Stimulated activated CD8-positive, alpha-beta memory T cell treated with anti-CD3 and anti-CD28 coated beads, Interleukin-12 subunit alpha, Interleukin-12 subunit beta, amount 100 ng/mL, for 24 hours (primary cell): ENCODE data around the gene PKD2L2.
"Not testable (repeated sequence)": the region's sequence is repeated elsewhere in the genome, so short reads cannot be mapped to it uniquely, and the experiment has no call there.

ENCODE experiments used
- DNase-seq: peaks from one replicate; pipeline ENCODE4 v3.0.0-alpha.2; 2020; ENCODE audit errors: extremely low read depth

Gene PKD2L2

DNA sequence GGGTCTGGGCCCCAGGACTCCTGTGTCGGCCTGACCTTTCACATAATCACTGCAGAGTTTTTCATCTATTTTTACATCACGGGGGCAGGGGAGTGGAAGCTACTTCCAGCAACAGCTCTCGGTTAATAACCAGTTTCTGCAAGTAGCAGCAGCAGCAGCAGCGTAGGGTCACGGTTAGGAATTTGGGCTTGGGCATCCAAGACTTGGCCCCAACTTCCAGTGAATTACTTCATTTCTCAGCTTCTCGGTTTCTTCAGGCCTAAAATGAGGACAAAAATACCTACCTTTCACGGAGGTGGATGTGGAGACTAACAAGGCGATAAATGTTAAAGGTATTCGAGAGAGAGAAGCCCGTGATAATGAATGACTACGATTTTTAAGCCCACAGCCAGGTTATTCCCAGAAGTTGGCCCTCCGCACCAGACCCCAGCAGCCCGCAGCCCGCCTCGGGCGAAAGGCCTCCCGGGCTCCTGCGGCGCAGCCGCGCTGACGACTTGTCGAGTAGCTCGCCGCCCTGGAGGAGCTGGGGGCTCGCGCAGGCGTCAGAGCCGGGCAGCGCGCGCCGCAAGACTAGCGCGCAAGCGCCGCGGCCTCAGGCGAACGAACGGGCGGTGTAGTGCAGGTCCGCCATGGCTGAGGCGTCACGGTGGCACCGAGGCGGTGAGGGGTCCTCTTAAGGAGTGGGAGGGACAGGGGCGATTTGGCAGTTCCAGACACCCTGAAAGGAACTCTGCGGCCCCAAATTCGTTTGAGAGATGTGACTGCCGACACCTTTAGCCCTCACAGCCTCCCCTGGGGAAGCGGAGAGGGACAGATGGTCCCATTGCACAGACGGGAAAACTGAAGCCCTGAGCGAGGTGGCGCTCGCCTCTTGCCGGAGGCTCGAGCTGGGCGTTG, at the start of gene PKD2L2:
TSS of gene PKD2L2 (plus strand) at position 595 of the 897 bp plus-strand sequence. CDS start at position 630, 35 bp downstream.
- peak; percentile 65 for DNase-seq

DNA sequence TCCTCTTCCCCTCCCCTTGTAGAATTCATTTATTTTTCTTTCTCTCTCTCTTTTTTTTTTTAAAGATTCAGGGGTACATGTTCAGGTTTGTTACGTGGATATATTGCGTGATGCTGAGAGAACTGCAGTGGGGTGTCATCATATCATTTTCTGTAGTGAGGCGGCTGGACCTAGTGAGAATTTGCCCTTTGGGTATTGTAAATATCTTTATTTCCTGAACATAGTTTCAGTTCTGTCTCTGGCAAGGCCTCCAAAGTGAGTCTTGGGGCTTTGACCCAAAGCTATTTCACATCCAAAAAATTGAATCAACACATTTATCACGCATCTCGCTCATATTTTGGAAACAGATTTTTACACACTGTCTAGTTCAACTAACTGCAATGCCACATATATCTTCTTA, 47.0 kb upstream of the PKD2L2 start:
- DNase-seq, result no peak

DNA sequence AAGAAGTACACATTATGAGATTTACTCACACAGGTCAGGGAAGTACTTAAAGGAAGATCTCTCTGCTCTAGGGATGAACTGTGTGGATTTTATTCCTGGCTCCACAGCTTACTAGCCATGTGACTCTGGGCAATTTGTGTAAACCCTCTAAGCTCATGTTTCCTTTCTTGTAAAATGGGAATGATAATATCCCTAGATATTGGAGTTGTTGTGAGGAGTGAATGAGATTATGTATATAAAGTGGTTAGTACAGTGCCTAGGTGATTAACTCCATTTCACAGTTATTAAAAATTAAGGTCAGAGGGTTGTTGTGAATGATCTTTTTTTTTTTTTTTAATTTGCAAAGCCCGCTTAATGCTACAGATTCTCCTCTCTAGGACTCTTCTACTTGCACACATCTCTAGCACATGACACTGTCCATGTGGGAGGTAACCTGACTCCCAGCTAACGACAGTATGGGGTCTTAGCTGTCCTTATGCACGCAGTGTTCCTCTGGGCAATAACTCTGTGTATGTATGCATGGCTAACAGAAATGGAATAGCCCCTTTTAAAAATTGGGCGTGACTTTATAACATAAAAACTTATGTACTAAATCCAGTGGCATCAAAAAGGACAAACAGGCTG, 45.5 kb upstream of the PKD2L2 start:
- DNase-seq, result no peak

DNA sequence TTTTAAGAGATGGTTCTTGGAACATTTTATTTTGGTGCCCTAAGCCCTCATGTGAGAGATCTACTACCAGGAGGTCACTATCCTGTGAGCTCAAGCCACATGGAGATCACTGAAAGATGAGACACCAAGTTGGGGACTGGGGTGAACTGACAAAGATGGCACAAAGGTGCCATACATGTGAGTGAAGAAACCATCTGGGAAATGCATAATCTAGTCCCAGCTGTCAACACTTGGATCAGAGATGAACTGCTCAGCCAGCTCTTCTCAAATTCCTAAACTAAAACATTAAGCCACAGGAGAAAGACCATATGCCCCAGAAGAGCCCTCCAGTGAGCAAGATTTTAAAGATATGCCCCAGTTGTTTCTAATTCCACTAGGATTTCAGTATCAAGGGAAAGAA, 43.8 kb upstream of the PKD2L2 start:
- no peak for DNase-seq

DNA sequence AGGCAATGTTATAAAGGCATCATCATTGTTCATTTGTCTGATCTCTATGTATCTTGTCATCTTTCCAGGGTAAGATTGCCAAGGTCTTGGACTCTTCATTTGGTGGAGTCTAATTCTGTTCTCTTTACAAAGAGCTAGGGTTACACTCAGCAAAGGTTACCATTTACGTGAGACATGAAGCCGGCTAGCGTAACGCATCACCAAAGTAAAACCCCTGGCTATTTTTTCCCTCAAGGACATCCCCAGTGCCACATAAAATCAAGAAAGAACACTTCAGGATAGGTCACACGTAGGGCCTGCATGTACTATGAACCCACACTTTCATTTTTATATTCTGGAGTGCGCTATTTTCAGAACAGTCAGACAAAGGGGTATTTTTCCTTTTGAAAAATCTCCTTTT, 41.6 kb upstream of the PKD2L2 start:
- DNase-seq, result no peak

DNA sequence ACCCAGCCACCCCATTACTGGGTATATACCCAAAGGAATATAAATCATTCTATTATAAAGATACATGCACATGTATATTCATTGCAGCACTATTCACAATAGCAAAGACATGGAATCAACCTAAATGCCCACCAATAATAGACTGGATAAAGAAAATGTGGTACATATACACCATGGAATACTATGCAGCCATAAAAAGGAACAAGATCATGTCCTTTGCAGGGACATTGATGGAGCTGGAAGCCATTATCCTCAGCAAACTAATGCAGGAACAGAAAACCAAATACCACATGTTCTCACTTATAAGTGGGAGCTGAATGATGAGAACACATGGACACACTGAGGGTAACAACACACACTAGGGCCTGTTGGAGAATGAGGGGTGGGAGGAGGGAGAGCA, 36.1 kb upstream of the PKD2L2 start:
- not testable (repeated sequence) for DNase-seq

DNA sequence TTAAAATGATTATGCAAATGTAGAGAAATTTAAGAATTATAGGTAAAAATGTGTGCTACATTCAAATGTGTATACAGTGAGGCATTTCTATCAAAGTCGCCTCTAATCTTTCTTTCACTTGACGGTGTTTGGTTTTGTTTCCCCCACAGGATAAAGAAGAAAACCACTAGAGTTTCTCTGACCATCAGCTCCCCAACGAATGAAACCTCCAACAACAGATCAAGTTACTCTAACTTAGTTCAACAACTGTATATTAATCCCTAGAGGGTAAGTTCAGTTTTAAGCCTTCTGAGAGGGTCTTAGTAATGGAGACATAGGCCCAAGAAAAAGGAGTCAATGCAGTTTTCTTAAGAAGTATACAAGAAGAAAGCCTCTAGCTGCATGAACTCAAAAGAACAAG, 33.1 kb upstream of the PKD2L2 start:
- no peak for DNase-seq

DNA sequence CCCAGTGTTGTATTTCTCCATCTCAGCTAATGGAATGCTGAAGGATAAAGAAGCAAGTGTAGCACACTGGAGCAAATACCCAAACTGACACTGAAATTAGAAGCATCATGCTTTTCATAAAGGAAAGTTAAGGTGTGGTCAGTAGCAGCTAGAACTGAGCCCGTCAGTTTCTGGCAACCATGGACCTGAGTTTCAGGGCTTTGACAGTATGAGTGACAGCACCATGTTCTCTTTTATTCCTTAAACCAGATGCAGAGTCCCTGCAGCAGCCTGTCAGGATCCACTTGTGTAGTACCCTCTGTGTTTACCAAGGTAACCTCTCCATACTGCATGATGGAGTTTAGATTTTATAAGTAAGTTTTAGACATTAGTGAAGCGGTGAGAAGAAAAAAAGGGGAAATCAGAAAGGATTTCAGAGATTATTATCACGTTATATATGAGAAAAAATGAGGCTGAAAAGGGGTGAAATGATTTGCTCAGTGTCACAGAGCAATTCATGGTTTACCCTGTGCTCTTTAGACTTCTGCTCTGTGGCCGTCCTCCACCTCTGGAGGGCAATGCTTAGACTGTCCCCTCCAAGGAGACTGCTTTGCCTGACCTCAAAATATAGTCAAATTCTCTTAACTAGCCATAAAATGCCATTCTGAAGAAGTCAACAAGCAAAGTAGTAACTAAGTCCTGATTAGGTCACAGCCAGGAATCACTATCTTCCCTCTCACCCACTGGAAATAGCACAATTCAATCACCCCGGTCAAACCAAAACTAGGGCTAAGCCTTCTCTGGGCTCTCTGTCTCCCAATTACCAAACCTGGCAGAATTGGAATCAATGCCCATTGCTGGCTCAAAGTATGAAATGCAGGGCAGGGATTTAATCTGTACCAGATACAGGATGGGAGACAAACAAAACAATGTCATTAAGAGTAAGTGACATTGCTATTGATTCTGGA, 32.1 kb upstream of the PKD2L2 start:
- no peak for DNase-seq

DNA sequence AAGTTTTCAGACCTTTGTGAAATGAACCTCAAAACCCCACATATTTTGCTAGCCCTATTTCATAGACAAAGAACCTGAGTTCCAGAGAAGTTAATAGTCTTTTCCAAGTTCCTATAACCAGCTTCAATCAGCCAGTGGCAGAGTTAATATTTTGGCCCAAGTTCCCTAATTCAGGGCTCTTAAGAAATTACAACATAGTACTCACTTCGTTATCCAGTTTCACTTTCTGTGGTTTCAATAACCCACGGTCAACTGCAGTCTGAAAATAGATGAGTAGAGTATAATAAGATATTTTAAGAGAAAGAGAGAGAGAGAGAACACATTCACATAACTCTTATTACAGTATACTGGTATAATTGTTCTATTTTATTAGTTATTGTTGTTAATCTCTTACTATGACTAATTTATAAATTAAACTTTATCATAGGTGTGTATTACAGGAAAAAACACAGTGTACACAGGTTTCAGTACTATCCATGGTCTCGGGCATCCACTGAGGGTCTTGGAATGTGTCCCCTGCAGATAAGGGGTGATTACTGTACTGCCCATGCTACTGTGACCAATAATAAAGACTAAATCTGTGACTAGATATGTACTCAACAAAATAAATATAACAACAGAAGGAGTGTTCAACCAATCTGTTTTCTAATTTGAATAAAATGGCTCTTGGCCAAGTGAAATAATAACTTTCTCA, 30.9 kb upstream of the PKD2L2 start:
- no peak for DNase-seq

DNA sequence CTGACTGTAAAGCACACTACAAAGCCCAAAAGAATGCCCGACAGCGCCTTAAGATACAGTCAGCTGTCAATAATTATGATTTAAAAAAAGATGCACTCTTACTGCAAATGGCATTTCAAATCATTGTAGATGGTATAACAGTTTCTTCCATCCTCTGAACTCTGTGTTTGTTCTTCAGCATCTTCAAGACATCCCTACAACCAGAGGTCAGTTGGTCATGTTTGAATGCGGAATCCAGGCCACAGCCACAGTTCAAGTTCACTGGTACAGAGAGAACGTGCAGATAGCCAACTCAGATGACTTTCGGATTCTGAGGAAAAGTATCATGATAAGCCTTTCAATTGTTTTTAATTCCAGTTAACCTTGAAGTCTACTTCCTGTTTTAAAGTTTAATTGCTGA, 30.3 kb upstream of the PKD2L2 start:
- no peak for DNase-seq

DNA sequence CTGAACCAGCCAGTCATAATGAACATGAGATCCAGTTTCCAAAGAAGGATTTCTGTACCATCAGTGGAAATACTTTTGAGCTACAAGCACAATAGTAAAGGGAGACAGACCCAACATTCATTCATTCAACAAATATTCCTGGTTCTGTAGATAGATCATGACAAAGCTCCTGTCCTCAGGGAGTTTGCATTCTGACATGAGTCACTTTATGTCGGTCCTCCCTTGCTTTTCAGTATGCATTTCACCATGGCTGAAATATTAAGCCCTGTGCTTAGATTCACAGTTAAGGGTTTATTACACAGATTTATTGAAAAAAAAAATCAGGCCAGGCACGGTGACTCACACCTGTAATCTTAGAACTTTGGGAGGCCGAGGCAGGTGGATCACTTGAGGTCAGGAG, 27.0 kb upstream of the PKD2L2 start:
- no peak for DNase-seq

DNA sequence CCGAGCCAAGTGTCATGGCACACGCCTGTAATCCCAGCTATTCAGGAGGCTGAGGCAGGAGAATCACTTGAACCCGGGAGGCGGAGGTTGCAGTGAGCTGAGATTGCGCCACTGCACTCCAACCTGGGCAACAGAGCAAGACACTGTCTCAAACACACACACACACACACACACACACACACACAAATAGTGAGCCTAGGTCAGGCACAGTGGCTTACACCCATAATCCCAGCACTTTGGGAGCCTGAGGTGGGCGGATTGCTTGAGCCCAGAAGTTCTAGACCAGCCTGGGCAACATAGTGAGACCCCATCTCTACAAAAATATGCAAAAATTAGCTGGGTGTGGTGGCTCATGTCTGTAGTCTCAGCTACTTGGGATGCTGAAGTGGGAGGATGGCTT, 25.6 kb upstream of the PKD2L2 start:
- DNase-seq, result not testable (repeated sequence)

DNA sequence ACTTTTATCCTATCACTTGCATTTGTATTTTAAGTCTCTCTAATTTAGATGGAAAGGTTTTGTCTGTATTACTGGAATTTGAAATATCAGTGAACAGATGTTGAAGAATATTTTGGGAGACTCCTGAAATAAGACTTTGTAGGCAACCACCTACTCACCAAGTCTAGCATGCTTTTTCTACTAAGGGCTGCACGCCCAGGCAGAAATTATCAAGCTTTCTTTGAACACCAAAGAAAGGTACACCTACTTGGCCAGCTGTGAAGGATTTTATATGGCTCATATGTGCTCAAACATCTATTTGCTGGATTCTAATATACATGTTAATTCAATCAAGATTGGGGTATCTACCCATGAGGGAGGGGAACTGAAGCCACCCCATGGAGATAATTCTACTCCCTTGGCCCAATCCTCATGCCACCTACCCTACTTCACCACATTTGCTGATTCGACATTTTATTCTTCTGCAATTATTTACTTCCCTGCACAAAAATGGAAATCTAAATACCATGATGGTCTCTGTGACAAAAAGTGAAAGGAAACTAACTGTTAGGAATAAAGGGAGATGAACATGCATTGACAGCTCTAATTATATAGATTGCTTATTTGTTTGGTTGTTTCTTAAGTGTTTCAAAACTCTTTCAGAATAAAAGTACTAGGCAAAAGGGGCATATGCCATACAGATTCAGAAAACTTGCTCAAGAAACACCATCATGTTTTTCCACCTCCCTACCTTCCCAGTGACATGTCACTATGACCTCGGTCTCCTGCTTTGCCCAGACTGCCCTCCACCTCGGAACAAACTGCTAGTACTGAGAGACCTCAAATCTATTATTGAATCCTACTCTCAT, 22.5 kb upstream of the PKD2L2 start:
- DNase-seq, result no peak

DNA sequence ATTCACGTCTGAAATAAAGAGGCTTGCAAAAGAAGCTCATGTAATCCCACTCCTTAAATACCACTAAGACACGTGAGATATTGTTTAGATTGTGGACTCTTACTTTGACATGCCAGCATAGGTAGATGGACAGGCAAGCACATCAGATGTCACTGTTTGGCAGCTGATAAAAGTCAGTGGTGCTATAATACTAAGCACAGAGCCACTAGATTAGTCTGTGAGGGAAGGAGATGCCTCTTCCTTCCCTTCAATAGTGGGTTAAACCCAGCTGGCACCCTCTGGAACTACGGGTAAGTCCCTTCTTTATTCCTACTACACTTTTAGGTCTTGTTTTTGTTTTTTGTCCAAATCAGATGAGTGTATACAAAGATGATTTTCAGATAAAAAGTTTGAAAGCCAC, 21.6 kb upstream of the PKD2L2 start, which contains the start of gene MYOT:
TSS of gene MYOT (plus strand) at position 197 of the 400 bp plus-strand sequence. CDS start 2,792 bp downstream, outside the sequence.
- DNase-seq, result no peak

DNA sequence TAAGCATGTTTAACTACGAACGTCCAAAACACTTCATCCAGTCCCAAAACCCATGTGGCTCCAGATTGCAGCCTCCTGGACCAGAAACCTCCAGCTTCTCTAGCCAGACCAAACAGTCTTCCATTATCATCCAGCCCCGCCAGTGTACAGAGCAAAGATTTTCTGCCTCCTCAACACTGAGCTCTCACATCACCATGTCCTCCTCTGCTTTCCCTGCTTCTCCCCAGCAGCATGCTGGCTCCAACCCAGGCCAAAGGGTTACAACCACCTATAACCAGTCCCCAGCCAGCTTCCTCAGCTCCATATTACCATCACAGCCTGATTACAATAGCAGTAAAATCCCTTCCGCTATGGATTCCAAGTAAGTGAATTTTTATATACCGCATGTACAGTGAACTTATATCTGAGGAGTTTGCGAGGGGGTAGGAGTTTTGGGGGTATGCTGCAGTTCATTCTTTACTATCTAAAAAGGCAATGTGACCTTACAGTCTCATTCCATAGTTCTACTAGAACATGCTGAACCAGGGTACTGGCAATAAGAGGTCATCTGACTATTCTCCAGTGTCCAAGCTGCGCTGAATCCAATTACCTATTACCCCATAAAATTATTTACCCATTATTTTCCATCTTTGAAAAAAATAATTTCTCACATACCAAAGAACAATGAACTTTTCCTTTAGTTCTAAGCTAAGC, 18.5 kb upstream of the PKD2L2 start:
- DNase-seq, result no peak

DNA sequence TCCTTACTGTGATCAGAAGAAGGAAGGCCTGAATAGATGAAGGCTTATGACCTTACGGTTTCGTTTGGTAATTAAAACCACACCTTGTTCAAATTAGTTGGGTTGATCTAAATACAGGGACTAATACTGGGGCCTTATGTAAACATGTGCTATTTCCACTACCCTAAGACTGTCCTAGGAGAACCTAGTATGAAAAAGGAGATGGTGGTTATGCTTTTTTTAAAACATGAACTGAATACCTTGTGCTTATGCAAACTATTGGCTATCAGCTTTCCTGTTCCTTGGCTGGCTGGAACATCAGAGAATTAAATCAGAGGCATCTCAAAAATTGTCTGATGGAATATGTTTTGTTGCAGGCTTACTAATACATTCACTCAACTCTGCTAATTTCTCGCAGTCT, 17.7 kb upstream of the PKD2L2 start:
- DNase-seq, result no peak

DNA sequence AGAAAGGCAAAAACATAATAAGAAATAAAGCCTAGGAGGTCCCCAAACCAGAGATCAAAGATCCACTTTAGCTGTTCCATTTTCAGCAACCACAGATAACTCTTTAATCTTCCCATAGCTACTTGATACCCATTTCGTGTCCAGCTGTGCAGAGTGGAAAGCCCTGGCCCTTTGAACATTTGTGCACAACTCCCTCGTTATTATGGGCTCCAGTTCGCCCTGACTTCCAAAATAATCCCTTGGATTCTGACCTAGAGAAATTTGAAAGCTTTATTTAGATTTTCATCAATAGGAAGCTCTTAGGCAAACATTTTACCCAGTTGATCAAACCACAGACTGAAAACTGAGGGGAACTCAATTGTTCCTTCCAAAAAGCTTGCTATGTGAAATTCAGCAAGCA, 16.8 kb upstream of the PKD2L2 start:
- DNase-seq, result no peak

DNA sequence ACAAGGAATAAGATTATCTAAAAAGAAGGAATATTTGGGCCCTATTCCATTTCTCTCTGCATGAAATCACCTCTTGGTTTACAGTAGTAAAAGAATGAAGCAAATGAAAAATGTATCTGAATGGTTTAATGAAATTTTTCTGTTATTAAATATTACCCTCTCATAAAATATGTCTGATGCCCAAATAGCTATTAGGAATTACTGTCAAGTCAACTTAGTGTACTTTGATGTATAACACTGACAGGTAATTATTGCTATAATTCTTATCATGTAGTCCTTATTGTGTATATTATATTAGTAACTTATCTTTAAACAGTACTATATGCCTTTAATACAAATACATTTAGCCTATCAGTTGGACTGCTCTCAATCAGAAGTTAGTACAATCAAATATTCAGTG, 13.2 kb upstream of the PKD2L2 start:
- no peak for DNase-seq

DNA sequence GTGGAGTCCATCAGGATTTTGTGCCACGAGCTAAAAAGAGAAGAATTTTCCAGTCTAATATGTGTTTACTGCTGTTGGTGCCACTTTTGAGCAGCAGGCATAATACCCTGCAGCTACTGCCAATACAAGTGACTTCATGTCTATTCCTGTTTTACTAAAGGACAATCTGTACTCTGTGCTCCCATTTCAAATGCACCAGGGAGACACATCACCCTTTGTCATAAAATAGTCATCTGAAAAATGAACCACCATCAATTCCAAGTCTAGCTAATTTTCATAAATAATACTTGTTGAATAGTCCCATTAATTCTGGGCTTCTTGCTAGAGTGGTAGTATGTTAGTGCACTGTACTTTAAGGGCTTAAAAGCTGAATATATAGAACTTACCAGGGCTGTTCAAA, 8.9 kb upstream of the PKD2L2 start:
- DNase-seq, result no peak

DNA sequence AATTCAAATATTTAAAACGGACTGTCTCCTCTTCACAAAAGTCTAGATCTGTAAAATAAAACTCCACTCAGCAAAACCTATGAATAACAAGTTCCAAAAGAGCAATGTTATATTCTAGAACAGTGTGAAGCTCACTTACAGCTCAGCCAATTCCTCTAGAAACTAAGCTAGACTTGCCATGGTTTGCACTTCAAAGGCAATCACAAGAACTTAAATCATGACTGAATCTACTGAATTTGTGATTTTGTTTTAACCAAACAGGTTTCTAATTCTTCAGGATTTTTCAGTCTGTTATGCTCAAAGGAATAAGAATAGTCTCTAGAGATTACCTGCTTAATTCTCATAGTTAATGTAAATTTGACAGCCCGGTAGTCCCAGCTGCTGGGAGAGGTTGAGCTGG, 1.4 kb upstream of the PKD2L2 start:
- DNase-seq, result no peak
